Peyer's patch (tissue), 4 donors: Measurements from ENCODE around the gene DHTKD1. TPM values are rescaled to one million over a fixed set of nuclear protein-coding genes. Genes with fewer than 3 reads are reported as not detected.

Experiments
- DNase-seq, 3 donors: peaks; one replicate each; pipeline ENCODE4 v3.0.0-alpha.2; 2017 to 2019
- H3K27ac ChIP-seq, 4 donors: fragments of 200-600 bp; sonication (generic); one replicate each; pipeline ENCODE4 v1.5.1; 2016 to 2019
- H3K27me3 ChIP-seq, 2 donors: fragments of 200-600 bp; sonication (generic); one replicate each; pipeline ENCODE4 v1.5.1; 2019
- H3K36me3 ChIP-seq, 3 donors: fragments of 200-600 bp; sonication (generic); one replicate each; pipeline ENCODE4 v1.5.1; 2016 to 2019
- H3K4me1 ChIP-seq, 4 donors: fragments of 200-600 bp; sonication (generic); one replicate each; pipeline ENCODE4 v1.5.1; 2016 to 2019
- H3K4me3 ChIP-seq, 4 donors: fragments of 200-600 bp; sonication (generic); 1 replicate in 3 of 4; 2 replicates in 1 of 4; pipeline ENCODE4 v1.5.1; 2016 to 2019; ENCODE audit warnings: mild to moderate bottlenecking in 1 of 4
- H3K9me3 ChIP-seq, 4 donors: fragments of 200-600 bp; sonication (generic); one replicate each; pipeline ENCODE4 v1.5.1; 2016 to 2019; ENCODE audit warnings: mild to moderate bottlenecking in 1 of 4
- POLR2A ChIP-seq, 2 donors: fragments of 450-650 bp; IDR thresholded peaks; one replicate each; pipeline ENCODE4 v1.5.1; 2017; ENCODE audit warnings: antibody characterized with exemption in 2 of 2, mild to moderate bottlenecking in 2 of 2, moderate library complexity in 2 of 2
- total RNA-seq, 4 donors: library from RNA; depleted of rRNA; stranded (reverse); fragments of >200 nt; gene quantifications; one replicate each; pipeline ENCODE4 v1.1.0, GENCODE V29; 2016
- TF ChIP-seq, protein P1 (sequence below), 6 experiments: fragments of 450-650 bp in 4 of 6; fragments of 200-600 bp in 2 of 6; sonication (generic) in 1 of 6; IDR thresholded peaks; one replicate each; pipeline ENCODE4 v1.5.1; 2017 to 2019; ENCODE audit warnings: antibody characterized with exemption in 6 of 6, mild to moderate bottlenecking in 3 of 6, moderate library complexity in 1 of 6

Gene DHTKD1
- total RNA-seq, 4 donors from 2014 or later, result 18.4 to 32.1 (median 24.2) TPM

- no peak overlapping the region for H3K27ac ChIP-seq
- H3K9me3 ChIP-seq, result no peaks in the 10 kb centered on the region
- peaks cover 0 to 82% (median 0%) of the 10 kb centered on the region in 3 donors for H3K36me3 ChIP-seq
- no peak for DNase-seq
- no peak for TF ChIP-seq POLR2A (IDR thresholded peaks at IDR 0.05)
- TF ChIP-seq, protein P1, sequence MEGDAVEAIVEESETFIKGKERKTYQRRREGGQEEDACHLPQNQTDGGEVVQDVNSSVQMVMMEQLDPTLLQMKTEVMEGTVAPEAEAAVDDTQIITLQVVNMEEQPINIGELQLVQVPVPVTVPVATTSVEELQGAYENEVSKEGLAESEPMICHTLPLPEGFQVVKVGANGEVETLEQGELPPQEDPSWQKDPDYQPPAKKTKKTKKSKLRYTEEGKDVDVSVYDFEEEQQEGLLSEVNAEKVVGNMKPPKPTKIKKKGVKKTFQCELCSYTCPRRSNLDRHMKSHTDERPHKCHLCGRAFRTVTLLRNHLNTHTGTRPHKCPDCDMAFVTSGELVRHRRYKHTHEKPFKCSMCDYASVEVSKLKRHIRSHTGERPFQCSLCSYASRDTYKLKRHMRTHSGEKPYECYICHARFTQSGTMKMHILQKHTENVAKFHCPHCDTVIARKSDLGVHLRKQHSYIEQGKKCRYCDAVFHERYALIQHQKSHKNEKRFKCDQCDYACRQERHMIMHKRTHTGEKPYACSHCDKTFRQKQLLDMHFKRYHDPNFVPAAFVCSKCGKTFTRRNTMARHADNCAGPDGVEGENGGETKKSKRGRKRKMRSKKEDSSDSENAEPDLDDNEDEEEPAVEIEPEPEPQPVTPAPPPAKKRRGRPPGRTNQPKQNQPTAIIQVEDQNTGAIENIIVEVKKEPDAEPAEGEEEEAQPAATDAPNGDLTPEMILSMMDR (IDR thresholded peaks at IDR 0.05), result no peak
- H3K27me3 ChIP-seq, result no peaks in the 10 kb centered on the region
- no peak overlapping the region for H3K4me3 ChIP-seq
- no peaks in the 10 kb centered on the region for H3K4me1 ChIP-seq
These were observed 35.0 kb downstream of the DHTKD1 start for GRCh38 chr10:12103802-12104201.

DNA sequence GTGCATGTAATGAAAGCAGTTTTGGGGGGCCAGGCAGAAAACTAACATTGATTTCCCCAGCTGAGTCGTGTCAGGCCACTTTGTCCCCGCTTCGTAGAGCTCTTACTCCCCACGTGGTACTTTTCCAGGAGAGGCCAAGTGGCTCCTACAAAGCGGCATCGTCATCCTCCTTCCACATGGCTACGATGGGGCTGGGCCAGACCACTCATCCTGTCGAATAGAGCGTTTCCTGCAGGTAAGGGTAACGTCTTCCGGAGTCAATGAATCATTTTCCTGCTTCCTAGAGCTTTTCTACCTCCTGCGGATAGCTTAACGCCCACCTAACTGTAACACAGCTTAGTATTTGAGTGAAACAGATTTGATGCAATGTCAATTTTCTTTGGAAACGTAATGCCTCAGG, 39.0 kb downstream of the DHTKD1 start:
- Histone ChIP-seq H3K27ac (no peak overlapping the region), H3K9me3 (no peaks in the 10 kb centered on the region), H3K4me3 (no peak overlapping the region), H3K4me1 (no peaks in the 10 kb centered on the region), H3K36me3 (peaks cover 0 to 81% (median 0%) of the 10 kb centered on the region in 3 donors), H3K27me3 (no peaks in the 10 kb centered on the region)
- no peak for DNase-seq
- no peak for TF ChIP-seq POLR2A (IDR thresholded peaks at IDR 0.05)
- TF ChIP-seq, protein P1 (IDR thresholded peaks at IDR 0.05), result no peak

GRCh38 chr10:12109286-12109685, 40.5 kb downstream of the DHTKD1 start:
- H3K36me3 ChIP-seq, result peaks cover 0 to 78% (median 0%) of the 10 kb centered on the region in 3 donors
- H3K4me3 ChIP-seq, result no peak overlapping the region
- TF ChIP-seq, protein P1 (IDR thresholded peaks at IDR 0.05), result no peak
- TF ChIP-seq POLR2A (IDR thresholded peaks at IDR 0.05), result no peak
- no peaks in the 10 kb centered on the region for H3K9me3 ChIP-seq
- H3K27me3 ChIP-seq, result no peaks in the 10 kb centered on the region
- no peak for DNase-seq
- no peak overlapping the region for H3K27ac ChIP-seq
- no peaks in the 10 kb centered on the region for H3K4me1 ChIP-seq

DNA sequence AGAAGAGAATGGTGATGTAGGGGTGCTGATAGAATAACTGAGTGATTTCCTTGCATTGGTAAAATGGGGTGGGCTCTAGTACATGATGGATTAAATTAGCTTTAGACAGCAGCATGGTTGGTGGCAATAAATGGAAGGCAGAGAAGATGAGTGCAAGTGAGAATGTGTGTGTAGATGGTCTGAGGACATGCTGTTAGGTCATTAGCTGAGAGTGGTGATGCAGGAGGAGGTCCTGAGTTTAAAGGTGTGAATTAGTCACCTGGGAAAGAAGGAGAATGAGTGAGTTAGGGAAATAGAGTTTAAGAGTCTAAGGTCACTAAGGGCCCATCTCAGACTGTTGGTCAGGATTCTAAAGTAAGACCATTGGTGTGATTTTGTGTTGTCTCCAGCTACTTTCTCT, 42.8 kb downstream of the DHTKD1 start:
- TF ChIP-seq POLR2A (IDR thresholded peaks at IDR 0.05), result no peak
- TF ChIP-seq, protein P1 (IDR thresholded peaks at IDR 0.05), result no peak
- no peaks in the 10 kb centered on the region for H3K4me1 ChIP-seq
- no peak overlapping the region for H3K4me3 ChIP-seq
- peaks cover 0 to 71% (median 0%) of the 10 kb centered on the region in 3 donors for H3K36me3 ChIP-seq
- no peak for DNase-seq
- no peaks in the 10 kb centered on the region for H3K27me3 ChIP-seq
- H3K27ac ChIP-seq, result no peak overlapping the region
- H3K9me3 ChIP-seq, result no peaks in the 10 kb centered on the region

DNA sequence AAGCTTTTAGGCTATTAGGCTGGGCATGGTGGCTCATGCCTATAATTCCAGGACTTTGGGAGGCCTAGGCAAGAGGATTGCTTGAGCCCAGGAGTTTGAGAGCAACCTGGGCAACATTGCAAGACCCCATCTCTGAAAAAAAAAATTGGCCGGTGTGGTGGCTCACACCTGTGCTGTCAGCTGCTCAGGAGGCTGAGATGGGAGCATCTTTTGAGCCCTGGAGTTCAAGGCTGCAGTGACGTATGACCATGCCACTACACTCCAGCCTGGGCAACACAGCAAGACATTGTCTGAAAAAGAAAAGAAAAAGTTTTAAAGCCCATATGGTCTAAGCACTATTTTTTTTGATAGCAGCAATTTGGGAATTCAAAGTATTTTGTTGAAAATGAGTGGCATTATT, 44.9 kb downstream of the DHTKD1 start:
- DNase-seq, result no peak
- H3K27me3 ChIP-seq, result no peaks in the 10 kb centered on the region
- no peak overlapping the region for H3K27ac ChIP-seq
- TF ChIP-seq, protein P1 (IDR thresholded peaks at IDR 0.05), result no peak
- no peak for TF ChIP-seq POLR2A (IDR thresholded peaks at IDR 0.05)
- H3K36me3 ChIP-seq, result peaks cover 0 to 62% (median 0%) of the 10 kb centered on the region in 3 donors
- no peak overlapping the region for H3K4me3 ChIP-seq
- H3K4me1 ChIP-seq, result no peaks in the 10 kb centered on the region
- no peaks in the 10 kb centered on the region for H3K9me3 ChIP-seq

- H3K4me1 ChIP-seq, result no peaks in the 10 kb centered on the region
- peaks cover 0 to 41% (median 0%) of the 10 kb centered on the region in 3 donors for H3K36me3 ChIP-seq
- no peak overlapping the region for H3K27ac ChIP-seq
- no peak overlapping the region for H3K4me3 ChIP-seq
- no peak for DNase-seq
- TF ChIP-seq, protein P1 (IDR thresholded peaks at IDR 0.05), result no peak
- no peak for TF ChIP-seq POLR2A (IDR thresholded peaks at IDR 0.05)
- H3K9me3 ChIP-seq, result no peaks in the 10 kb centered on the region
- H3K27me3 ChIP-seq, result no peaks in the 10 kb centered on the region
These were observed 52.9 kb downstream of the DHTKD1 start for GRCh38 chr10:12121673-12122072.
